Panc1 (cell line): ENCODE measurements around the gene MTR. TPM values are rescaled to one million over a fixed set of nuclear protein-coding genes. Genes with fewer than 3 reads are reported as not detected.

Experiments
- ATAC-seq: fragments of 200-7000 bp; cut with Tn5 transposase; 2 replicates; pipeline ENCODE4 v1.9.1; 2020; ENCODE audit warnings: mild to moderate bottlenecking, moderate library complexity
- BruUV-seq: library from RNA; stranded (reverse); fragments of 400-500 nt; replicated peaks from 2 replicates; lab custom pipeline; 2021; lab: Mats Ljungman, UMichigan
- CTCF ChIA-PET: fragments of 300-600 bp; sonication (Branson Sonifier 250); formaldehyde crosslinking; loops from one replicate; lab custom pipeline; 2022; ENCODE audit warnings: antibody characterized with exemption; lab: Charles Lee
- POLR2A ChIA-PET: fragments of 300-600 bp; sonication (Branson Sonifier 250); formaldehyde crosslinking; loops from one replicate; lab custom pipeline; 2022; ENCODE audit warnings: antibody characterized with exemption; lab: Charles Lee
- DNase-seq: peaks from one replicate; pipeline ENCODE4 v3.0.0-alpha.2; 2010; ENCODE audit warnings: low read depth, low spot score
- H3K27ac ChIP-seq: 2 replicates; pipeline ENCODE4 v1.5.1; 2011; ENCODE audit warnings: mild to moderate bottlenecking, low read length, inconsistent platforms
- H3K27me3 ChIP-seq: fragments of 200-500 bp; sonication (Bioruptor generic); 2 replicates; pipeline ENCODE4 v1.6.0; 2014; ENCODE audit warnings: low read length, inconsistent platforms; ENCODE audit not compliant: control insufficient read depth, insufficient read depth
- H3K36me3 ChIP-seq: fragments of 200-500 bp; sonication (Bioruptor generic); 2 replicates; pipeline ENCODE4 v1.5.1; 2014; ENCODE audit warnings: inconsistent platforms, mild to moderate bottlenecking, low read length, moderate library complexity; ENCODE audit not compliant: control insufficient read depth, insufficient read depth
- H3K4me1 ChIP-seq: 2 replicates; pipeline ENCODE4 v1.5.1; 2011; ENCODE audit warnings: inconsistent platforms, mild to moderate bottlenecking, low read length, moderate library complexity; ENCODE audit not compliant: control insufficient read depth, insufficient read depth
- H3K4me3 ChIP-seq, 2 experiments: 2 replicates each; pipeline ENCODE4 v1.5.1; 2011 to 2012; ENCODE audit warnings: low read depth in 2 of 2, low read length in 2 of 2, mild to moderate bottlenecking in 2 of 2, inconsistent platforms in 1 of 2, moderate library complexity in 1 of 2
- H3K9me3 ChIP-seq: fragments of 200-500 bp; sonication (Bioruptor generic); 2 replicates; pipeline ENCODE4 v1.5.1; 2014; ENCODE audit warnings: low read depth, mild to moderate bottlenecking, inconsistent platforms, low read length, moderate library complexity; ENCODE audit not compliant: control insufficient read depth, insufficient read depth
- POLR2AphosphoS5 ChIP-seq: IDR thresholded peaks from 2 replicates; pipeline ENCODE4 v1.6.1; 2012; ENCODE audit warnings: mild to moderate bottlenecking, low read depth, low read length, moderate library complexity
- SIN3A ChIP-seq: IDR thresholded peaks from 2 replicates; pipeline ENCODE4 v1.6.1; 2012; ENCODE audit warnings: low read depth, mild to moderate bottlenecking, low read length, moderate library complexity, borderline replicate concordance; ENCODE audit not compliant: insufficient read depth
- TCF7L2 ChIP-seq: IDR thresholded peaks from 2 replicates; pipeline ENCODE4 v1.6.1; 2011; ENCODE audit warnings: mild to moderate bottlenecking, low read depth, low read length, inconsistent platforms
- in situ Hi-C: cut with HindIII; loops from 2 replicates; pipeline ENCODE4 v1.10.0; 2016; ENCODE audit warnings: low sequenced_read_pairs, low pct_unique_long_range_greater_than_20kb
- intact Hi-C: fragments of 100-400 bp; cut with micrococcal nuclease; formaldehyde crosslinking; loops from one replicate; pipeline ENCODE4 v1.10.0; 2022; ENCODE audit not compliant: unreplicated experiment
- total RNA-seq: library from RNA; stranded (reverse); gene quantifications from one replicate; pipeline ENCODE4 v1.2.1, GENCODE V29; 2021; ENCODE audit not compliant: unreplicated experiment
- TF ChIP-seq, protein P1 (sequence below): fragments of 450-650 bp; IDR thresholded peaks from 2 replicates; pipeline ENCODE4 v1.5.1; 2017; ENCODE audit warnings: mild to moderate bottlenecking
- TF ChIP-seq, protein P2 (sequence below), 2 experiments: IDR thresholded peaks; 2 replicates each; pipeline ENCODE4 v1.6.1; 2011 to 2012; ENCODE audit warnings: low read depth in 2 of 2, control low read depth in 1 of 2, low read length in 1 of 2, mild to moderate bottlenecking in 1 of 2, moderate library complexity in 1 of 2; ENCODE audit not compliant: insufficient read depth in 1 of 2

Gene MTR
- total RNA-seq, 1 experiment from 2014 or later = 33.7 TPM

DNA sequence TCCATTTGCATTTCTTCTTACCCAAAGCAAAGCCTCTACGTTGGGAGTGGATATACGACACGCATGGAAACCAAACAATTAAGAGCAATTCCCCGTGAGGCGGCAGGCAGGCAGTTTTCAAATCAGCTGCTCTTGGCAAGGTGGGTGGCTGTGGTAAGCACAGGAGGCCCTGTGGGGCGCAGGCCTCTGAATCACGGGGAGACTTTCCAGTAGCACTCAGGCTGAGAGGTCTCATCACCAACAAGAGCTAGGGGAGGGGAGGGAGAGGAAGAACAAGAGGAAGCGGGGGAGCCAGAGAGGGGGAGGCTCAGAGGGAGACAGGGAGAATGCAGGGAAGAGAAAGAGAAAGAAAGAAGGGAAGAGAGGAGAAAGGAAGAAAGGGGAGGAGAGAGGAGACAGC is 152.7 kb downstream of the MTR start:
- Histone ChIP-seq H3K27ac (no peak overlapping the region), H3K36me3 (no peaks in the 10 kb centered on the region), H3K27me3 (no peaks in the 10 kb centered on the region), H3K4me1 (no peaks in the 10 kb centered on the region), H3K4me3 (no peak overlapping the region), H3K9me3 (no peaks in the 10 kb centered on the region)
- intact Hi-C loops (no loop called here), in situ Hi-C loops (no loop called here)
- ATAC-seq (no peak), DNase-seq (no peak)
- TF ChIP-seq, protein P1, sequence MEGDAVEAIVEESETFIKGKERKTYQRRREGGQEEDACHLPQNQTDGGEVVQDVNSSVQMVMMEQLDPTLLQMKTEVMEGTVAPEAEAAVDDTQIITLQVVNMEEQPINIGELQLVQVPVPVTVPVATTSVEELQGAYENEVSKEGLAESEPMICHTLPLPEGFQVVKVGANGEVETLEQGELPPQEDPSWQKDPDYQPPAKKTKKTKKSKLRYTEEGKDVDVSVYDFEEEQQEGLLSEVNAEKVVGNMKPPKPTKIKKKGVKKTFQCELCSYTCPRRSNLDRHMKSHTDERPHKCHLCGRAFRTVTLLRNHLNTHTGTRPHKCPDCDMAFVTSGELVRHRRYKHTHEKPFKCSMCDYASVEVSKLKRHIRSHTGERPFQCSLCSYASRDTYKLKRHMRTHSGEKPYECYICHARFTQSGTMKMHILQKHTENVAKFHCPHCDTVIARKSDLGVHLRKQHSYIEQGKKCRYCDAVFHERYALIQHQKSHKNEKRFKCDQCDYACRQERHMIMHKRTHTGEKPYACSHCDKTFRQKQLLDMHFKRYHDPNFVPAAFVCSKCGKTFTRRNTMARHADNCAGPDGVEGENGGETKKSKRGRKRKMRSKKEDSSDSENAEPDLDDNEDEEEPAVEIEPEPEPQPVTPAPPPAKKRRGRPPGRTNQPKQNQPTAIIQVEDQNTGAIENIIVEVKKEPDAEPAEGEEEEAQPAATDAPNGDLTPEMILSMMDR = no peak
- no peak for TF ChIP-seq TCF7L2
- TF ChIP-seq, protein P2, sequence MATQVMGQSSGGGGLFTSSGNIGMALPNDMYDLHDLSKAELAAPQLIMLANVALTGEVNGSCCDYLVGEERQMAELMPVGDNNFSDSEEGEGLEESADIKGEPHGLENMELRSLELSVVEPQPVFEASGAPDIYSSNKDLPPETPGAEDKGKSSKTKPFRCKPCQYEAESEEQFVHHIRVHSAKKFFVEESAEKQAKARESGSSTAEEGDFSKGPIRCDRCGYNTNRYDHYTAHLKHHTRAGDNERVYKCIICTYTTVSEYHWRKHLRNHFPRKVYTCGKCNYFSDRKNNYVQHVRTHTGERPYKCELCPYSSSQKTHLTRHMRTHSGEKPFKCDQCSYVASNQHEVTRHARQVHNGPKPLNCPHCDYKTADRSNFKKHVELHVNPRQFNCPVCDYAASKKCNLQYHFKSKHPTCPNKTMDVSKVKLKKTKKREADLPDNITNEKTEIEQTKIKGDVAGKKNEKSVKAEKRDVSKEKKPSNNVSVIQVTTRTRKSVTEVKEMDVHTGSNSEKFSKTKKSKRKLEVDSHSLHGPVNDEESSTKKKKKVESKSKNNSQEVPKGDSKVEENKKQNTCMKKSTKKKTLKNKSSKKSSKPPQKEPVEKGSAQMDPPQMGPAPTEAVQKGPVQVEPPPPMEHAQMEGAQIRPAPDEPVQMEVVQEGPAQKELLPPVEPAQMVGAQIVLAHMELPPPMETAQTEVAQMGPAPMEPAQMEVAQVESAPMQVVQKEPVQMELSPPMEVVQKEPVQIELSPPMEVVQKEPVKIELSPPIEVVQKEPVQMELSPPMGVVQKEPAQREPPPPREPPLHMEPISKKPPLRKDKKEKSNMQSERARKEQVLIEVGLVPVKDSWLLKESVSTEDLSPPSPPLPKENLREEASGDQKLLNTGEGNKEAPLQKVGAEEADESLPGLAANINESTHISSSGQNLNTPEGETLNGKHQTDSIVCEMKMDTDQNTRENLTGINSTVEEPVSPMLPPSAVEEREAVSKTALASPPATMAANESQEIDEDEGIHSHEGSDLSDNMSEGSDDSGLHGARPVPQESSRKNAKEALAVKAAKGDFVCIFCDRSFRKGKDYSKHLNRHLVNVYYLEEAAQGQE (IDR thresholded peaks at IDR 0.05; ENCODE audit: insufficient read depth in 1 of 2, low read depth in 2 of 2, low read length in 1 of 2) = no peak
- no peak for TF ChIP-seq SIN3A
- TF ChIP-seq POLR2AphosphoS5 = no peak
- POLR2A ChIA-PET = no interaction called here
- CTCF ChIA-PET = interaction anchor here (0.6 kb wide), 1 partner anchor 228 kb away, joined by 3 read pairs; no protein-coding TSS in a partner anchor
- BruUV-seq = no TSS peak

DNA sequence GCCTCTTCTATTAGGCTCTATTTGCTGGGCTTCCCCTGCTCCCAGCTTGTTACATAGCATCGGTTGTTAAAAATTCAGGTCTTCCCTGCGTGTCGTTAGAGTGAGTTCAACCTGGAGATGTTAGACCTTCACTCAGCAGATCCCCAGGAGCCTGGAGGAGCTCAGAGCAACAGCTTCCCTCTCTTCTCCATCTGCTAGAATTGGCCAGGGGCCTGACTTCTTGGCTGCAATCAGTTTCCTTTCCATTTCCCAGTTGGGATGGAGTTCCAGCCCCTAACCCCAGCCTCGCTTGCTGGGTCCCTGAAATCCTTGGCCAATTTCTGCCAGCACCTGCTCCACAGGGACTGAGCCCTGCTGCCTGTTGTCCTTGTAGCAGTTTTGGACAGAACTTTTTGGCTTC is 153.3 kb downstream of the MTR start:
- H3K4me3 ChIP-seq = no peak overlapping the region
- H3K27me3 ChIP-seq = no peaks in the 10 kb centered on the region
- ATAC-seq = no peak
- BruUV-seq = no TSS peak
- CTCF ChIA-PET = interaction anchor here (0.6 kb wide), 1 partner anchor 229 kb away, joined by 3 read pairs; no protein-coding TSS in a partner anchor
- DNase-seq = no peak
- TF ChIP-seq POLR2AphosphoS5 = no peak
- TF ChIP-seq, protein P2 (IDR thresholded peaks at IDR 0.05; ENCODE audit: insufficient read depth in 1 of 2, low read depth in 2 of 2, low read length in 1 of 2) = no peak
- TF ChIP-seq, protein P1 = no peak
- no peak for TF ChIP-seq TCF7L2
- no peak for TF ChIP-seq SIN3A
- no peak overlapping the region for H3K27ac ChIP-seq
- in situ Hi-C loops = no loop called here
- H3K36me3 ChIP-seq = no peaks in the 10 kb centered on the region
- intact Hi-C loops = no loop called here
- H3K4me1 ChIP-seq = no peaks in the 10 kb centered on the region
- no peaks in the 10 kb centered on the region for H3K9me3 ChIP-seq
- POLR2A ChIA-PET = no interaction called here
